ENCODE measurements around the gene DHDDS. TPM values are rescaled to one million over a fixed set of nuclear protein-coding genes. Genes with fewer than 3 reads are reported as not detected.
"Not testable (repeated sequence)": the region's sequence is repeated elsewhere in the genome, so short reads cannot be mapped to it uniquely, and the experiment has no call there.

DHDDS gene
- total RNA-seq, 2 donors from 2014 or later: 32.4 to 38.8 TPM

DNA sequence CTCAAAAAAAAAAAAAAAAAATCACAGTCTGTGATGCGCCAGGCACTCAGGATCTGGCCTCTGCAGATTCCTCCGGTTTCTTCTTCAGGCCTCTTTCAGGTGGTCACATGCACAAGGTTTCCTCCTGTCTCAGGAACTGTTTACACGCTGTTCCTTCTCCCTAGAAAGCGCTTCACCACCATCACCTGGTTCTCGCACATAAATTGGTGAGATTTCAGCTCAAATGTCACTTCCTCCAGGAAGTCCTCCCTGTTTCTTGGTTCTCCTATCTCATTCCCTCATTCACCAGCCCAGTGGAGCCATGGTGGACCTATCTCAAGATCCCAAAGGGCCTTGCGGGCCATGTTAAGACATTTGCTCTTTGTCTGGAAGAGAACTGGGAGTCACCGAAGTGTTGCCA is 66.8 kb downstream of the DHDDS start:
- DNase-seq (no peak), ATAC-seq (no peak)
- Mint-ChIP-seq H3K27me3 (no peaks in the 10 kb centered on the region), H3K27ac (peak overlapping the region; percentile 59), H3K4me3 (no peak overlapping the region), H3K36me3 (ENCODE audit: low read depth) (no peaks in the 10 kb centered on the region), H3K4me1 (peaks cover 19% of the 10 kb centered on the region)
- no peaks in the 10 kb centered on the region for H3K9me3 ChIP-seq (ENCODE audit: control insufficient read depth, low read length, poor library complexity, severe bottlenecking)

DNA sequence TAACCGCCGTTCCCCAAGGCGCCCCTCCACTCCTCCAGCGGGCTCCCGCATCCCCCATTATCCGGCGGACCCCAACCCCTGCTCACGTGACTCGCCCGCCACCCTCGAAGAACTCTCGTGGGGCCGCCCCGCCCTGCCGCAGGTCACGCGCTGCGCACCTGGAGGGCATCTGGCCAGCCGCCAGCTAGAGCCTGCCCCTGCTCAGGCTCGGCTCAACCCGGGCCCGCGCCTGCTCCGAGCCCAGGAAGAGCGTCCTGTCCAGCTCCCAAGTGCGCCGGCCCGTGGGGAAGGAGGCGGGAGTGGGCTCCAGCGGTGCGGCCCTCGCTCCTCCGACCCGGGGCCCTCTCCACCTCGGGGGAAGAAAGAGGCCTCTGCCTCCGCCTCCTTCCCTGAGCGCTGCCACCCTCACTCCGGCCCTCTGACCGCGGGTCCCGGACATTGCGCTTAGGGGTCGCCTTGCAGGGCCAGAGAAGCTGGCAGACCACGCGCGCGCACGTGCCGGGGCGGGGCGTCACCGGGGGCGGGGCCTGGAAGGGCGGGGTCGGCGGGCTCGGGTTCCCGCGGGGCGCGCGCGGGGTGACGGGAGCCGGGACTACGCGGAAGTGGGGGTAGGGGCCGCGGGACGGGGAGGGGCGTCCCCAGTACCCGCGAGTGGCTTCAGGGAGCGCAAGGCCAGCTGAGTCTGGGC is 68.5 kb downstream of the DHDDS start:
- Mint-ChIP-seq H3K4me3 (peak overlapping the region; percentile 85), H3K36me3 (ENCODE audit: low read depth) (no peaks in the 10 kb centered on the region), H3K4me1 (peaks cover 14% of the 10 kb centered on the region), H3K27me3 (no peaks in the 10 kb centered on the region), H3K27ac (peak overlapping the region; percentile 86)
- peak; percentile 78 for ATAC-seq
- DNase-seq: peak; percentile 82 to 89 (median 84)
- no peaks in the 10 kb centered on the region for H3K9me3 ChIP-seq (ENCODE audit: control insufficient read depth, low read length, poor library complexity, severe bottlenecking)

DNA sequence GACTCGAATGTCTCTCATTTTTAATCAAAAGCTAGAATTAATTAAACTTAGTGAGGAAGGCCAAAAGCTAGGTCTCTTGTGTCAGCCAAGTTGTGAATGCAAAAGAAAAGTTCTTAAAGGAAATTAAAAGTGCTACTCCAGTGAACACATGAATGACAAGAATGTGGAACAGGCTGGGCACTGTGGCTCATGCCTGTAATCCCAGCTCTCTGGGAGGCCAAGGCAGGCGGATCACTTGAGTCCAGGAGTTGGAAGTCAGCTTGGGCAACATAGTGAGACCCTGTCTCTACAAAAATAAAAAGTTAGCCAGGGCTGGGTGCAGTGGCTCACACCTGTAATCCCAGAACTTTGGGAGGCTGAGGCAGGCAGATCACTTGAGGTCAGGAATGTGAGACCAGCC is 78.6 kb downstream of the DHDDS start:
- H3K9me3 ChIP-seq (ENCODE audit: control insufficient read depth, low read length, poor library complexity, severe bottlenecking); H3K27me3 Mint-ChIP-seq; H3K36me3 Mint-ChIP-seq (ENCODE audit: low read depth); H3K4me3 Mint-ChIP-seq; H3K27ac Mint-ChIP-seq; ATAC-seq; DNase-seq; H3K4me1 Mint-ChIP-seq: not testable (repeated sequence)

DNA sequence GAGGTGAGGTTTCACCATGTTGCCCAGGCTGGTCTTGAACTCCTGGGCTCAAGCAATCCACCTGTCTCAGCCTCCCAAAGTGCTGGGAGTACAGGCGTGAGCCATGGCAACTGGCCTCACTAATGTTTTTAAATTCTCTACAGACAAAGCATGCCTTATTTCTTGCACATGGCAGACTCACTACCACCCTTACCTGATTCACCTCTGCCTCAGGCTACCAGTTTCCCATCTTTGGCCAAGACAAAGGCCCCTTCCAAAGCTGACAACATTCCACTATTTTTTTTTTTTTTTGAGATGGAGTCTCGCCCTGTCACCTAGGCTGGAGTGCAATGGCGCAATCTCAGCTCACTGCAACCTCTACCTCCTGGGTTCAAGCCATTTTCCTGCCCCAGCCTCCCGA is 83.7 kb downstream of the DHDDS start:
- DNase-seq; H3K36me3 Mint-ChIP-seq (ENCODE audit: low read depth); H3K4me3 Mint-ChIP-seq; H3K27ac Mint-ChIP-seq; ATAC-seq; H3K9me3 ChIP-seq (ENCODE audit: control insufficient read depth, low read length, poor library complexity, severe bottlenecking); H3K4me1 Mint-ChIP-seq; H3K27me3 Mint-ChIP-seq: not testable (repeated sequence)

DNA sequence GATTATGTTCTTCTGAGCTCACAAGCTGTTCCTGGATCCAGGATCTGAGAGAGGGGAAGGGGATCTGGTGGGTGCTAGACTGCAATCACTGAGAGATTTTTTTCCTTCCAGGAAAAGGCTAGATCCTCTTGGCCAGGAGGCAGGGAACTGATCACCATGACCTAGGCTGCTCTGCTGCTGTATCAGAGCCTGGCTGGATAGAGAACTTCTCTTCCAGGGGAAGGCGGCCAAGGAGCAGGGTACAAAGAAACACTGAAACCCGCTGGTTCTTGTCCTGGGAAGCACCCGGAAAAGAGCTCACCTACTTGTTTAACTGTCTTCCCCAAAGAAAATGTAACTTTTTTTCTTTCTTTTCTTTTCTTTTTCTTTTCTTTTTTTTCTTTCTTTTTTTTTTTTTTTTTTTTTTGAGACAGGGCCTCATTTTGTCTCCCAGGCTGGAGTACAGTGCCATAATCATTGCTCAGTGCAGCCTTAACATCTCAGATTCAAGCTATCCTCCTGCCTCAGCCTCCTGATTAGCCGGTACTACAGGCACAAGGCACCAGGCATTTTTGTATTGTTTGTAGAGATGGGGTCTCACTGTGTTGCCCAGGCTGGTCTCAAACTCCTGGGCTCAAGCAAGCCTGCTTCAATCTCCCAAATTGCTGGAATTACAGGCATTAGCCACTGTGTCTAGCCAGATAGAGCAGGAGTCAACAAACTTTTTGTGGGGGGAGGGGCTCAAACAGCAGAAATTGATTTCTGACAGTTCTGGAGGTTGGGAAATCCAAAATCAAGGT is 85.1 kb downstream of the DHDDS start:
- H3K9me3 ChIP-seq (ENCODE audit: control insufficient read depth, low read length, poor library complexity, severe bottlenecking): no peaks in the 10 kb centered on the region
- no peaks in the 10 kb centered on the region for H3K4me1 Mint-ChIP-seq
- ATAC-seq (no peak), DNase-seq (no peak)
- no peak overlapping the region for H3K4me3 Mint-ChIP-seq
- H3K36me3 Mint-ChIP-seq (ENCODE audit: low read depth): no peaks in the 10 kb centered on the region
- H3K27me3 Mint-ChIP-seq: no peaks in the 10 kb centered on the region
- no peak overlapping the region for H3K27ac Mint-ChIP-seq

DNA sequence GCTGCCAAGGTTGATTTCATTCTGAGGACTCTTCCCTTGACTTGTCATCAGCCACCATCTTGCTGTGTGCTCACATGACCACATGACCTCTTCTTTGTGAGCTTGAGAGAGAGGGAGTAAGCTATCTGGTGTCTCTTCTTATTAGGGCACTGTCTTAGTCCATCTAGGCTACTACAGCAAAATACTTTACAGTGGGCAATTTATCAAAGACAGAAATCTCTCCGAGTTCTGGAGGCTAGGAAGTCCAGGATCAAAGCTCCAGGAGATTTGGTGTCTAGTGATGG is 85.6 kb downstream of the DHDDS start:
- H3K4me3 Mint-ChIP-seq: no peak overlapping the region
- no peaks in the 10 kb centered on the region for H3K27me3 Mint-ChIP-seq
- no peaks in the 10 kb centered on the region for H3K36me3 Mint-ChIP-seq (ENCODE audit: low read depth)
- ATAC-seq (no peak), DNase-seq (no peak)
- H3K27ac Mint-ChIP-seq: no peak overlapping the region
- no peaks in the 10 kb centered on the region for H3K4me1 Mint-ChIP-seq
- no peaks in the 10 kb centered on the region for H3K9me3 ChIP-seq (ENCODE audit: control insufficient read depth, low read length, poor library complexity, severe bottlenecking)

DNA sequence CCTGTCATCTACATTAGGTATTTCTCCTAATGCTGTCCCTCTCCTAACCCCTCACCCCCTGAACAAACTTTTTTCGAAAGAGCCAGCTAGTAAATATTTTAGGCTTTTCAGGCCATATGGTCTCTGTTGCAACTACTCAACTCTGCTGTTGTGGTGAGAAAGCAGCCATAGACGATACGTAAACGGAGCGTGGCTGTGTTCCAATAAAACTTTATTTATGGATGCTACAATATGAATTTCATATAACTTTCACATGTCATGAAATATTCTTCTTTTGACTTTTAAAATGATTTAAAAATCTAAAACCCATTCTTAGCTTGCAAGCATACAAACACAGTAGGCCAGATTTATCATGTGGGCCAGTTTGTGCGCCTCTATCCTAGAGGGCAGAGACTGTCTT is 86.2 kb downstream of the DHDDS start:
- H3K9me3 ChIP-seq (ENCODE audit: control insufficient read depth, low read length, poor library complexity, severe bottlenecking): no peaks in the 10 kb centered on the region
- DNase-seq (no peak), ATAC-seq (no peak)
- Mint-ChIP-seq H3K4me3 (no peak overlapping the region), H3K27ac (no peak overlapping the region), H3K27me3 (no peaks in the 10 kb centered on the region), H3K4me1 (no peaks in the 10 kb centered on the region), H3K36me3 (ENCODE audit: low read depth) (no peaks in the 10 kb centered on the region)

DNA sequence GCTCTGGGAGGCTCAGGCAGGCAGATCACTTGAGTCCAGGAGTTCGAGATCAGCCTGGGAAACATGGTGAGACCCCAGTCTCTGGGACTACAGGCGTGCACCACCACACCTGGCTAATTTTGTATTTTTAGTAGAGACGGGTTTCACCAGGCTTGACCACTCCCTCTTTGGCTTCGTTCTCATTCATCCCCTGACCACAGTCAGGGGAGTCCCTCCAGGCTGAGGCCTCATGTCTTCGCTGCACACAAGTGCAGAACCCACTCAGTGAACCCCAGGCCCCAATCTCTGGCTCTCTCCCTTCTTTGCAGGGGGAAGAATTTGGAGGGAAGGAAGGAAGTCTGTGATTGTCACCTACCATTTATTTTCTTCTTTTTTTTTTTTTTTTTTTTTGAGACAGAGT is 88.2 kb downstream of the DHDDS start:
- H3K9me3 ChIP-seq (ENCODE audit: control insufficient read depth, low read length, poor library complexity, severe bottlenecking): no peaks in the 10 kb centered on the region
- Mint-ChIP-seq H3K4me3 (no peak overlapping the region), H3K4me1 (peaks cover 3% of the 10 kb centered on the region), H3K36me3 (ENCODE audit: low read depth) (peaks cover 2% of the 10 kb centered on the region), H3K27ac (no peak overlapping the region), H3K27me3 (peaks cover 13% of the 10 kb centered on the region)
- DNase-seq (no peak), ATAC-seq (no peak)

Other genes starting within 250 kb of the DHDDS start
- not detected for gene CATSPER4, start 241.7 kb upstream of the DHDDS start, total RNA-seq
- 10 to 100 TPM; 12.5 to 14.3 TPM for gene CEP85, start 198.1 kb upstream of the DHDDS start, total RNA-seq
- 100 to 1,000 TPM; 361 to 435 TPM for gene SH3BGRL3, start 152.2 kb upstream of the DHDDS start, total RNA-seq
- gene UBXN11, start 125.7 kb upstream of the DHDDS start, total RNA-seq: 10 to 100 TPM; 44.6 to 45.1 TPM
- gene CD52, start 114.4 kb upstream of the DHDDS start, total RNA-seq: 1,000 to 10,000 TPM; 1,152 to 1,411 TPM
- gene CRYBG2, start 78.2 kb upstream of the DHDDS start, total RNA-seq: 1 to 10 TPM; 1.2 to 2.9 TPM
- not detected for gene ZNF683, start 59.6 kb upstream of the DHDDS start, total RNA-seq
- not detected for gene LIN28A, start 21.5 kb upstream of the DHDDS start, total RNA-seq
- 100 to 1,000 TPM; 271 to 276 TPM for gene HMGN2, start 40.1 kb downstream of the DHDDS start, total RNA-seq
- 10 to 100 TPM; 76.3 to 98.0 TPM for gene RPS6KA1, start 97.4 kb downstream of the DHDDS start, total RNA-seq